CD4-positive, alpha-beta T cell treated with Interleukin-21 for 1 hour (primary cell): ENCODE data around the gene KRT34.
"Not testable (repeated sequence)": the region's sequence is repeated elsewhere in the genome, so short reads cannot be mapped to it uniquely, and the experiment has no call there.

Source experiments
- DNase-seq: peaks from one replicate; pipeline ENCODE4 v3.0.0-alpha.2; 2020

Gene KRT34

GRCh38 chr17:41360296-41360995, 21.7 kb downstream of the KRT34 start:
- DNase-seq: no peak

- DNase-seq: no peak
Observed at GRCh38 chr17:41354536-41354935, 27.6 kb downstream of the KRT34 start.

GRCh38 chr17:41352597-41353366, 29.3 kb downstream of the KRT34 start:
- DNase-seq: no peak

GRCh38 chr17:41351177-41351576, 30.9 kb downstream of the KRT34 start:
- DNase-seq: no peak

- not testable (repeated sequence) for DNase-seq
Observed at GRCh38 chr17:41350381-41350878, 31.7 kb downstream of the KRT34 start, which contains the start of gene KRT33A. TSS of gene KRT33A (minus strand) at chr17:41350828. CDS start at chr17:41350767, 61 bp downstream.

- DNase-seq: no peak
Observed at GRCh38 chr17:41347869-41348760, 34.0 kb downstream of the KRT34 start.

GRCh38 chr17:41346421-41346820, 35.7 kb downstream of the KRT34 start:
- DNase-seq: not testable (repeated sequence)

- DNase-seq: no peak
Observed at GRCh38 chr17:41345992-41346391, 36.1 kb downstream of the KRT34 start.

GRCh38 chr17:41343029-41343428, 39.1 kb downstream of the KRT34 start:
- no peak for DNase-seq

- DNase-seq: peak; percentile 74
Observed at GRCh38 chr17:41340934-41341861, 40.9 kb downstream of the KRT34 start.

- peak; percentile 22 for DNase-seq
Observed at GRCh38 chr17:41340494-41340893, 41.6 kb downstream of the KRT34 start.

- DNase-seq: no peak
Observed at GRCh38 chr17:41339571-41340172, 42.4 kb downstream of the KRT34 start.

GRCh38 chr17:41338961-41339485, 43.1 kb downstream of the KRT34 start:
- DNase-seq: peak; percentile 86

- DNase-seq: no peak
Observed at GRCh38 chr17:41335747-41336146, 46.4 kb downstream of the KRT34 start.

- peak; percentile 21 for DNase-seq
Observed at GRCh38 chr17:41334385-41335305, 47.5 kb downstream of the KRT34 start.

GRCh38 chr17:41333836-41334235, 48.3 kb downstream of the KRT34 start:
- DNase-seq: no peak

GRCh38 chr17:41333098-41333497, 49.0 kb downstream of the KRT34 start:
- no peak for DNase-seq

GRCh38 chr17:41332239-41332638, 49.9 kb downstream of the KRT34 start:
- no peak for DNase-seq

- DNase-seq: no peak
Observed at GRCh38 chr17:41331606-41332005, 50.5 kb downstream of the KRT34 start.
